ENCODE results near the gene BPIFB2.

- TF ChIP-seq CTCF (IDR thresholded peaks at IDR 0.05), result no peak
- no peak for TF ChIP-seq POLR2A (IDR thresholded peaks at IDR 0.05)
Observed at GRCh38 chr20:33025318-33025876, 17.9 kb downstream of the BPIFB2 start.

All from thyroid gland (tissue), 4 donors.